ENCODE data around the gene LDLRAD1.

LDLRAD1 gene

DNA sequence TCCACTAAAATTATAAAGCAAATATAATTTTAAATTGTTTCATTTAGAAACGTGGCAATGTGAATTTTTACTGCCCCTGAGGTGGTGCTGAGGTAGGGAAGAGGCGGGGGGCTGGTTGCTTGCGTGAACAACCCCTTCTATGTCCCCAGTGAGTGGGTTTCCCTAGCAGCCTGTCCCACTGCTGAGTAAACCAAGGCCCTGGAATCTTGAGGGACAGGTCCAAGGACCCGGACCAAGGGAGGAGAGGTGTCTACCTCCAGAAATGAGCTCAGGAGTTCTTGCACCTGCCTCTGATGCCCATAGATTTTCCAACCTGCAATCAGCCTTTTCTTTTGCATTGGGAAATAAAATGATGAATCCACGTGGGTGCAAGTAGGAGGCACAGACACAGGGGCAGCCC lies 649 bp upstream of the LDLRAD1 start (continued):
- TF ChIP-seq, protein P1, sequence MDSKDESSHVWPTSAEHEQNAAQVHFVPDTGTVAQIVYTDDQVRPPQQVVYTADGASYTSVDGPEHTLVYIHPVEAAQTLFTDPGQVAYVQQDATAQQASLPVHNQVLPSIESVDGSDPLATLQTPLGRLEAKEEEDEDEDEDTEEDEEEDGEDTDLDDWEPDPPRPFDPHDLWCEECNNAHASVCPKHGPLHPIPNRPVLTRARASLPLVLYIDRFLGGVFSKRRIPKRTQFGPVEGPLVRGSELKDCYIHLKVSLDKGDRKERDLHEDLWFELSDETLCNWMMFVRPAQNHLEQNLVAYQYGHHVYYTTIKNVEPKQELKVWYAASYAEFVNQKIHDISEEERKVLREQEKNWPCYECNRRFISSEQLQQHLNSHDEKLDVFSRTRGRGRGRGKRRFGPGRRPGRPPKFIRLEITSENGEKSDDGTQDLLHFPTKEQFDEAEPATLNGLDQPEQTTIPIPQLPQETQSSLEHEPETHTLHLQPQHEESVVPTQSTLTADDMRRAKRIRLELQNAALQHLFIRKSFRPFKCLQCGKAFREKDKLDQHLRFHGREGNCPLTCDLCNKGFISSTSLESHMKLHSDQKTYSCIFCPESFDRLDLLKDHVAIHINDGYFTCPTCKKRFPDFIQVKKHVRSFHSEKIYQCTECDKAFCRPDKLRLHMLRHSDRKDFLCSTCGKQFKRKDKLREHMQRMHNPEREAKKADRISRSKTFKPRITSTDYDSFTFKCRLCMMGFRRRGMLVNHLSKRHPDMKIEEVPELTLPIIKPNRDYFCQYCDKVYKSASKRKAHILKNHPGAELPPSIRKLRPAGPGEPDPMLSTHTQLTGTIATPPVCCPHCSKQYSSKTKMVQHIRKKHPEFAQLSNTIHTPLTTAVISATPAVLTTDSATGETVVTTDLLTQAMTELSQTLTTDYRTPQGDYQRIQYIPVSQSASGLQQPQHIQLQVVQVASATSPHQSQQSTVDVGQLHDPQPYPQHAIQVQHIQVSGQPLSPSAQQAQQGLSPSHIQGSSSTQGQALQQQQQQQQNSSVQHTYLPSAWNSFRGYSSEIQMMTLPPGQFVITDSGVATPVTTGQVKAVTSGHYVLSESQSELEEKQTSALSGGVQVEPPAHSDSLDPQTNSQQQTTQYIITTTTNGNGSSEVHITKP (tag by site-specific recombination; IDR thresholded peaks at IDR 0.05), result no peak

DNA sequence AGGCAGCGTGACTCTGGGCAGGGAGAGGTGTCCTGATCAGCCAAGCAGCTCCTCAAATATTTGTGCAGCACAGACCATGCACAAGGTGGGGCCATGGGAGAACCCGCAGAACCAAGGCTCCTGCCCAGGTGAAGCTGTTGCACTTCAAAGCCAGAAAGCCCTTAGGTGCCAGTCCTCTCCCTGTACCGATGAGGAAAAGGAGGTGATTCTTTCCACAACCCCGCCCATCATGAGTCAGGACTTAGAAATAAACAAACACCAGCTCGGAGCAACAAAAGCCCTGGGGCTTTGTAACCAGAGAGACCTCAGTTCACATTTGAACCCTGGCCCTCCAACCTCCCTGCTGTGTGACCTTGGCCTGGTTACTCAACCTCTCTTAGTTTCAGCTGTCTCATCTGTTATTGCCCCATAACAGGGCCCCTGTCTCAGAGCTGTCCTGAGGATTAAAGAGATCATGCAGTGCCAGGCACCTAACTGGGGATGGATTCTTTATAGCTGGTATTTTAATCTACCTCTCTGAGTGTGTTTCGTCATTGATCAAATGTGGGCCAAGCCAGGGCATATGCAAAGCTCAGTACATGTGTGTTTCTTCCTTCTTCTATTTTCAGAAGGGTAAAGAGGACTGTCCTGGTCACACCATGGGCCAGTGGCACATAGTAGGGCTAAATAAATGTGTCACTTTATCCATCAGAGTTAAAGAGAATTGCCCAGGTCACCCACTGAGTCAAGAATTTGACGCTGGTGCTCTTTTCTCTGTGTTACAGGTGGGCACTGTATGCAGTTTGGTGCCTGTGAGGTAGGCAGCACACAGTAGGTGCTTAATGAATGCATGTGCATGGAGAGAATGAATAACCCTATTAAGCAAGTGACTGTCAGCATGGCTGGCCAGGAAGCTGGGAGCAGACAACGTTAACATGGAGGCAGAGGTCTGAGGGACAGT lies 1.4 kb downstream of the LDLRAD1 start:
- Histone ChIP-seq H3K4me1 (ENCODE audit: control insufficient read depth, insufficient read depth, low read length) (peaks cover 5% of the 10 kb centered on the region), H3K4me3 (ENCODE audit: low read depth, low read length) (no peak overlapping the region), H3K27ac (ENCODE audit: extremely low read depth, low read depth, low read length) (no peak overlapping the region), H3K36me3 (ENCODE audit: control insufficient read depth in 2 of 2, insufficient read depth in 1 of 2, low read length in 2 of 2) (no peaks in the 10 kb centered on the region), H3K9me3 (ENCODE audit: control insufficient read depth, insufficient read depth, low read depth, low read length) (no peaks in the 10 kb centered on the region)
- TF ChIP-seq ZNF768 (tag by site-specific recombination; IDR thresholded peaks at IDR 0.05), result peak; percentile 74
- no peak for TF ChIP-seq ZNF701 (tag by site-specific recombination; IDR thresholded peaks at IDR 0.05)
- no peak for TF ChIP-seq GLI2 (tag by site-specific recombination; IDR thresholded peaks at IDR 0.05; ENCODE audit: borderline replicate concordance, low read depth)
- no peak for TF ChIP-seq ZNF274 (IDR thresholded peaks at IDR 0.05; ENCODE audit: low read length)
- TF ChIP-seq ZNF274 (tag by site-specific recombination; IDR thresholded peaks at IDR 0.05; ENCODE audit: borderline replicate concordance), result no peak
- TF ChIP-seq ZNF140 (tag by site-specific recombination; IDR thresholded peaks at IDR 0.05), result no peak
- CTCF ChIA-PET, result interaction anchor here (0.9 to 1.6 kb wide), 4 partner anchors 13 to 156 kb away, joined by 3 read pairs; no protein-coding TSS in a partner anchor
- POLR2A ChIA-PET, result interaction anchor here (0.9 kb wide), 1 partner anchor 36 kb away, joined by 3 read pairs; the partner anchor contains the start of genes TCEANC2 and TMEM59

DNA sequence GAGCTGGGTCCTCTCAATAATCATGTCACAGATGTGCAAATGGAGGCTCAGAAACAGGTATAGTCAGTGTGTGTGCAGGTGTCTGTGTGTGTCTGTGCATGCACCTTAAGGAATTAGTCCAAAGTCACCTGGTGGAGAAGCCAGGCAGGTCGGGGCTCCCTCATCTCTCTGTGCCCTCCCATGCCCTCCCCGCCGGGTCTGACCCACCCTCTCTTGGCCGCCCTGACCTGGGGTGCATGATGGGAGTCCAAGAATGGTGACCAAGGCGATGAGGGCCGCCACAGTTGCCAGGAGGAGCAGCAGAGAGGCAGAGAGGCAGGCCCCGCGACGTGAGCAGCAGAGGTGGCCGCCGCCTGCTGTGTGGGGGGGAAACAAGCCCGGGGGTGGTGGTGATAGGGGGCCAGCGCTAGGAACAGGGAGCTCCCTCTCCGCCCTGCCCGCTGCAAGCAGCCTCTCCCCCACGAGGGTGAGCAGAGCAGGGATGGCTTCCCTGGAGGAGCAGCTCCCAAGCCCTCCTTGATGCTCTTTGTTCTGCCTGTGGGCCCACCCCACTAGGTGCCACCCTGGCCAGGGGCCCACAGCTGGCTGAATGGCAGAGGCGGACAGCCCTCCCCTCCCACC lies 3.9 kb downstream of the LDLRAD1 start:
- ChIA-PET CTCF (no interaction called here), POLR2A (interaction anchor here (1.0 kb wide), 1 partner anchor 11 kb away, joined by 3 read pairs; no protein-coding TSS in a partner anchor)
- Histone ChIP-seq H3K4me3 (ENCODE audit: low read depth, low read length) (no peak overlapping the region), H3K36me3 (ENCODE audit: control insufficient read depth in 2 of 2, insufficient read depth in 1 of 2, low read length in 2 of 2) (no peaks in the 10 kb centered on the region), H3K27ac (ENCODE audit: extremely low read depth, low read depth, low read length) (no peak overlapping the region), H3K4me1 (ENCODE audit: control insufficient read depth, insufficient read depth, low read length) (peaks cover 5% of the 10 kb centered on the region), H3K9me3 (ENCODE audit: control insufficient read depth, insufficient read depth, low read depth, low read length) (no peaks in the 10 kb centered on the region)
- TF ChIP-seq EGR2 (tag by site-specific recombination; IDR thresholded peaks at IDR 0.05; ENCODE audit: low read depth) (peak; percentile 23; the same call in 1 of the 2 replicates), ZNF777 (tag by site-specific recombination; IDR thresholded peaks at IDR 0.05; ENCODE audit: borderline replicate concordance) (no peak), GLIS2 (tag by site-specific recombination; IDR thresholded peaks at IDR 0.05) (peak; percentile 52), ZIC2 (tag by site-specific recombination; IDR thresholded peaks at IDR 0.05) (peak; percentile 43; the same call in 1 of the 2 replicates), KLF8 (tag by site-specific recombination; IDR thresholded peaks at IDR 0.05) (no peak), ZFP69B (tag by site-specific recombination; IDR thresholded peaks at IDR 0.05) (0 out of 2 replicates have a peak, but pooled peaks have one; percentile 27), SP3 (tag by site-specific recombination; IDR thresholded peaks at IDR 0.05) (no peak), ZFHX2 (tag by site-specific recombination; conservative IDR thresholded peaks at IDR 0.05) (0 out of 2 replicates have a peak, but pooled peaks have one; percentile 8), GLIS1 (tag by site-specific recombination; IDR thresholded peaks at IDR 0.05) (peak; percentile 90), ZNF16 (tag by site-specific recombination; IDR thresholded peaks at IDR 0.05; ENCODE audit: low read depth) (no peak)
- TF ChIP-seq, protein P2, sequence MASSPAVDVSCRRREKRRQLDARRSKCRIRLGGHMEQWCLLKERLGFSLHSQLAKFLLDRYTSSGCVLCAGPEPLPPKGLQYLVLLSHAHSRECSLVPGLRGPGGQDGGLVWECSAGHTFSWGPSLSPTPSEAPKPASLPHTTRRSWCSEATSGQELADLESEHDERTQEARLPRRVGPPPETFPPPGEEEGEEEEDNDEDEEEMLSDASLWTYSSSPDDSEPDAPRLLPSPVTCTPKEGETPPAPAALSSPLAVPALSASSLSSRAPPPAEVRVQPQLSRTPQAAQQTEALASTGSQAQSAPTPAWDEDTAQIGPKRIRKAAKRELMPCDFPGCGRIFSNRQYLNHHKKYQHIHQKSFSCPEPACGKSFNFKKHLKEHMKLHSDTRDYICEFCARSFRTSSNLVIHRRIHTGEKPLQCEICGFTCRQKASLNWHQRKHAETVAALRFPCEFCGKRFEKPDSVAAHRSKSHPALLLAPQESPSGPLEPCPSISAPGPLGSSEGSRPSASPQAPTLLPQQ (tag by site-specific recombination; IDR thresholded peaks at IDR 0.05), result peak; percentile 68; the same call in 1 of the 2 replicates
- TF ChIP-seq, protein P3, sequence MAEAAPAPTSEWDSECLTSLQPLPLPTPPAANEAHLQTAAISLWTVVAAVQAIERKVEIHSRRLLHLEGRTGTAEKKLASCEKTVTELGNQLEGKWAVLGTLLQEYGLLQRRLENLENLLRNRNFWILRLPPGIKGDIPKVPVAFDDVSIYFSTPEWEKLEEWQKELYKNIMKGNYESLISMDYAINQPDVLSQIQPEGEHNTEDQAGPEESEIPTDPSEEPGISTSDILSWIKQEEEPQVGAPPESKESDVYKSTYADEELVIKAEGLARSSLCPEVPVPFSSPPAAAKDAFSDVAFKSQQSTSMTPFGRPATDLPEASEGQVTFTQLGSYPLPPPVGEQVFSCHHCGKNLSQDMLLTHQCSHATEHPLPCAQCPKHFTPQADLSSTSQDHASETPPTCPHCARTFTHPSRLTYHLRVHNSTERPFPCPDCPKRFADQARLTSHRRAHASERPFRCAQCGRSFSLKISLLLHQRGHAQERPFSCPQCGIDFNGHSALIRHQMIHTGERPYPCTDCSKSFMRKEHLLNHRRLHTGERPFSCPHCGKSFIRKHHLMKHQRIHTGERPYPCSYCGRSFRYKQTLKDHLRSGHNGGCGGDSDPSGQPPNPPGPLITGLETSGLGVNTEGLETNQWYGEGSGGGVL (tag by site-specific recombination; IDR thresholded peaks at IDR 0.05), result peak; percentile 40; the same call in 1 of the 2 replicates

Measured in HEK293 (cell line).